ENCODE results near the gene DLG5. TPM values are rescaled to one million over a fixed set of nuclear protein-coding genes. Genes with fewer than 3 reads are reported as not detected.

DLG5 gene
- total RNA-seq, 2 experiments from 2014 or later, result 4.8 to 5.0 TPM

DNA sequence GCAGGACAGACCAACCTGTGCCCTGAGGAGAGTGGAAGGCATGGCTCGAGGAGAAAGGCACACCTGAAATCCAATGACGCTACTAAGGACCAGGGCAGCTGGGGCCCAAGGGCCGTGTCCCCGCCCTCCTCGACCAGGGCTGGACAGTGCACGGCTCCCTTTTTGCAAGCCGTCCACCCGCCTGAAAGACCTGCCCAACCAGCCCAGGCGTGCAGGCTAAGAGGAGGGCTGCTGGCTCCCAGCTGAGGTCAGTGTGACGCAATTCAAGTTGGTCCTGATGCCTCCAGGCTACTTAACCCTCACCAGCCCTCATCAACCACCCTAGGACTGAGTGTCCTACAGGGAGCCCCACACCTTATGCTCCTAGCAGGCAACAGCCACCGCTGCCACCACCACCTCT, 69.3 kb downstream of the DLG5 start:
- POLR2A ChIA-PET, result no interaction called here
- DNase-seq, result no peak
- H3K4me1 Mint-ChIP-seq, result no peaks in the 10 kb centered on the region
- no peaks in the 10 kb centered on the region for H3K36me3 Mint-ChIP-seq
- H3K27ac Mint-ChIP-seq, result no peak overlapping the region
- H3K9me3 Mint-ChIP-seq, result no peaks in the 10 kb centered on the region
- no peak for ATAC-seq (ENCODE audit: low read depth)
- no peak overlapping the region for H3K4me3 Mint-ChIP-seq
- H3K27me3 Mint-ChIP-seq, result no peaks in the 10 kb centered on the region

DNA sequence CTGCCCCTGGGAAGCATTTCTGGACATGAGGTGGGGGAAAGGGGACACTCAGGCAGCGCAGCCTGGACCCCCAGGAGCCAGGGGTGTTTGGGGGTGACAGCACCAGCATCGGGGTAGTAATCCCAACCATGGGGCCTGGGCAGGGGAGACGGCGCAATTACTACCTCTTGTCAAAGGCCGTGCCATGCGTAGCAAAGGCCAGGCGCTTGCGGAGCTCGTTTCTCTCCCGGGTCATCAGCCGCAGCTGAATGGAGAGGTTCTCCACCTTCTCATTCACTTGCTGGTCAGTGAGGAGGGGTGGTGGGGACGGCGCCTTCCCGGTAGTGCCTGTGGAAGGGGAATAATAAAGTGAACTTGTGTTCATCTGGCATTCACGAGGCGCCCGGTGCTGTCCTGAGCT, 70.0 kb downstream of the DLG5 start:
- POLR2A ChIA-PET, result no interaction called here
- no peak overlapping the region for H3K27ac Mint-ChIP-seq
- no peak for DNase-seq

DNA sequence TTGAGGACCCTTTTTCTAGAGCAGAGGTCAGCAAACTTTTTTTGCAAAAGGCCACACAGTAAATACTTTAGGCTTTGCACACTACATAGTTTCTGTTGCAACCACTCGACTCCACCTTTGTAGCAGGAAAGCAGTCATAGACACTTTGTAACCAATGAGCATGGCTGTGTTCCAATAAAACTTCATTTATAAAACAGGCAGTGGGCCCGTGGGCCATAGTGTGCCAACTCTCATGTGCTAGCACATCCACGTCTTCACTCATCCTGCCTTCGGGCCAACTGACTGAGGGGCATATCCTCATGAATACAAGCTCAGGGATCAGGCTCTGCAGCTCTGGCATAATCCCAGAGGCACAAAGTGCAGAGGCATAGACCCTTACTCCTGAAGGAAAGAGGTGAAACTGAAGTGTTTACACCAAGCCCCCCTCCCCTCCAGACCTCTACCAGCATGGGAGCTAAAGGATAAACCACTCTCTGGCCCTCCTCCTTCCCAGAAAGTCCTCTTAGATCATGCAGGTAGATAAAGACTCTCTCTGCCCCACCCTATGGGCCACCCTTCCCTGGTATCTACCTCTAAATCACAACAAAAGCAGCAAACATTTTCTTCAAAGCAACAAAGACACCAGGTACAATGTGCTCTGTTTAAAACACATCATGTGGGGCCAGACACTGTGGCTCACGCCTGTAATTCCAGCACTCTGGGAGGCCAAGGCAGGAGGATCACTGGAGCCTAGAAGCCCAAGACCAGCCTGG, 71.0 kb downstream of the DLG5 start:
- no peaks in the 10 kb centered on the region for H3K36me3 Mint-ChIP-seq
- POLR2A ChIA-PET, result no interaction called here
- no peak overlapping the region for H3K27ac Mint-ChIP-seq
- no peak for DNase-seq
- H3K9me3 Mint-ChIP-seq, result no peaks in the 10 kb centered on the region
- no peak for ATAC-seq (ENCODE audit: low read depth)
- H3K4me1 Mint-ChIP-seq, result no peaks in the 10 kb centered on the region
- H3K4me3 Mint-ChIP-seq, result no peak overlapping the region
- H3K27me3 Mint-ChIP-seq, result no peaks in the 10 kb centered on the region

More for the DNA sequence above, 70.0 kb downstream of the DLG5 start:
- Mint-ChIP-seq H3K4me3 (no peak overlapping the region), H3K27me3 (no peaks in the 10 kb centered on the region), H3K4me1 (no peaks in the 10 kb centered on the region), H3K36me3 (no peaks in the 10 kb centered on the region), H3K9me3 (no peaks in the 10 kb centered on the region)
- ATAC-seq (ENCODE audit: low read depth), result no peak

DNA sequence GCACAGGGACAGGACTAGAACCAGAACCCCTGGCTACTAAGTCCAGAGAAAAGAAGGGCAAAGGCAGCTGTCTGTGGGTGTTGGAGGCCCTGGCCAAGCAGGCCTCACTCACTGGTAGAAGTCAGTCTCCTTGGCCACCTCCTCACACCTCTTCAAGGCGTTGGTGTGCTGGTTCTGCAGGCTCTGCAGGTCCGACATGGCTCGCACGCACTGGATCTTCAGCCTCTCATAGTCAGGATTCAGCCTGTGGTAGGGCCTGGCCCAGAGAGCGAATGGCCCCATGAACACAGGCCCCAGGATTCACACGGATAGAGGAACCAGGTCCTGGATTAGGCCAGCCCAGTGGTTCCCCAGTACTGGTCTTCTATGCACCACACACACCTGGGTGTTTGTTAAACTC, 72.4 kb downstream of the DLG5 start:
- Mint-ChIP-seq H3K9me3 (no peaks in the 10 kb centered on the region), H3K27me3 (no peaks in the 10 kb centered on the region), H3K4me3 (no peak overlapping the region), H3K27ac (no peak overlapping the region), H3K4me1 (no peaks in the 10 kb centered on the region), H3K36me3 (no peaks in the 10 kb centered on the region)
- POLR2A ChIA-PET, result no interaction called here
- ATAC-seq (ENCODE audit: low read depth), result no peak
- DNase-seq, result no peak

DNA sequence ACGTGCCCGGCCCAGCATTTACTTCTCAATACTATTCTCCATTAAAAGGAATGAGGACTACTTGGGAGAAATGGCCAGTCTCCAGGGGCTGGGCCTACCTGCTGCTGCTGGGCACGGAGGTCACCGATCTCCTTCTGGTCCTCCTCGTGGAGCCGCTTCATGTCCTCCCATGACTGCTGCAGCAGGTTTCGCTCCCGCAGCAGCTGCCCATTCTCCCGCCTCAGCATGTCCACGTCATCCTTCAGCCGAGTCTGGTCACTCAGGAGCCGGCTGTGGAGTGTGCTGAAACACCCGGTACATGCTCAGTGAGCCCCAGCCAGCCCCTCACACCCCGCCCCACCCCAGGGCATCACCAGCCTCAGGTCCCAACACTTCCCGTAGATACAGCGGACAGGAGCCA, 73.3 kb downstream of the DLG5 start:
- POLR2A ChIA-PET, result no interaction called here
- no peak for ATAC-seq (ENCODE audit: low read depth)
- Mint-ChIP-seq H3K27me3 (no peaks in the 10 kb centered on the region), H3K36me3 (no peaks in the 10 kb centered on the region), H3K27ac (no peak overlapping the region), H3K4me1 (no peaks in the 10 kb centered on the region), H3K9me3 (no peaks in the 10 kb centered on the region), H3K4me3 (no peak overlapping the region)
- no peak for DNase-seq

DNA sequence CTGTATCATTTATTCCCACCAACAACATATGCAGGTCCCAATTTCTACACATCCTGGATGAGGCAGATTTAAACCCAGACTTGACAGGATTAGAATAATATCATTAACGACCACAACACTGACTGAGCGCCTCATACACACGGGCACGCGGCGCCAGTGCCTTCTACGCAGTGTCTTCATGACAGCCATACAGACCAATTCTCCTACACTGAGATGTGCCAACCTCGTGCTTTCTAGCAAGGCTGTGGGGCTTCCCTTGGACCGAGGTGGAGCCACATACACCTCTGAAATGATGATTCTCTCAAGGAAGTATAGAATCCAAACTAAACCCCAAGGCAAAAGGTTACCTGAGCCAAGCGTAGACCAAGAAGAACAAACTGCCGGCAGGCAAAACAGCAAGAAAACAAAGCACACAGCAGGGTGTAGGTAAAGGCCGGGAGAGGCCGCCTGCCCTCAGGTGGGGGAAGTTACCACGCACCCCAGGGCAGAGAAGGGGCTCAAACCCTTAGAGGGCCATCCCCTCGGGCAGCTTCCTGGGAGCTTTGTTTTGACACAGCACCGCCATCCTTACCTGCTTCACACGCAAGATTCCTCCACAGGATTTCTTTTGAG, 75.8 kb downstream of the DLG5 start:
- no peak for DNase-seq
- Mint-ChIP-seq H3K36me3 (no peaks in the 10 kb centered on the region), H3K4me3 (no peak overlapping the region), H3K27me3 (no peaks in the 10 kb centered on the region), H3K27ac (no peak overlapping the region), H3K4me1 (peaks cover 2% of the 10 kb centered on the region), H3K9me3 (no peaks in the 10 kb centered on the region)
- POLR2A ChIA-PET, result no interaction called here
- no peak for ATAC-seq (ENCODE audit: low read depth)

DNA sequence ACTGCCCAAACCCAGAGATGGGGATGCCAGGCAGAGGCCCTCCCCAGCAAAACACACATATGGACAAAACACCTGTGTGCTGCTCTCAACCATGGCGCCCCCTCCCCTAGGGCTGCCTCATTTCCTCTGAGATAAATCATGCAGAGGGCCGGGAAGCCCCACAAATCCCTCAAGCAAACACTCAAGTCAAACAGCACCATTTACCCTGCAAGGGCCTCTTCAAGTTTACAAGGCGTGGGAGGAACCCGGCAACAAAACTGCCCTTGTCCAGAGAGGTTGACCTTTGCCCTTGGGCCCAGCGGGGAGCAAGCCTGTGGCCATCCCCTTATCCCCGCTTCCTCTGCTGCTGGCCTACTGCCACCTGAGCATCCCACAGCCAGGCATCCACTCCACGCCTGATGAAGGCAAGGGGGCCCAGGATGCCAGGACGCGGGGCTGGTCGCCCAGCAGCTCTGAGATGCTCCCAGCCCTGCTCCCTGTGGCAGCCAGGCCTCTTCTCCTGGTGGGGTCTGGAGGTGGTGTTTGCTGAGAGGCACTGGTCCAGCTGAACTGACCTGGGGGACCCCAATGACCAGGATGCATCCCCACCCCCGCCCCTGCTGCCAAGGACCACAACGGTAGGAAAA, 77.4 kb downstream of the DLG5 start:
- Mint-ChIP-seq H3K4me1 (peaks cover 8% of the 10 kb centered on the region), H3K36me3 (no peaks in the 10 kb centered on the region), H3K9me3 (no peaks in the 10 kb centered on the region), H3K27me3 (no peaks in the 10 kb centered on the region), H3K4me3 (no peak overlapping the region), H3K27ac (no peak overlapping the region)
- POLR2A ChIA-PET, result no interaction called here
- no peak for DNase-seq
- ATAC-seq (ENCODE audit: low read depth), result no peak

DNA sequence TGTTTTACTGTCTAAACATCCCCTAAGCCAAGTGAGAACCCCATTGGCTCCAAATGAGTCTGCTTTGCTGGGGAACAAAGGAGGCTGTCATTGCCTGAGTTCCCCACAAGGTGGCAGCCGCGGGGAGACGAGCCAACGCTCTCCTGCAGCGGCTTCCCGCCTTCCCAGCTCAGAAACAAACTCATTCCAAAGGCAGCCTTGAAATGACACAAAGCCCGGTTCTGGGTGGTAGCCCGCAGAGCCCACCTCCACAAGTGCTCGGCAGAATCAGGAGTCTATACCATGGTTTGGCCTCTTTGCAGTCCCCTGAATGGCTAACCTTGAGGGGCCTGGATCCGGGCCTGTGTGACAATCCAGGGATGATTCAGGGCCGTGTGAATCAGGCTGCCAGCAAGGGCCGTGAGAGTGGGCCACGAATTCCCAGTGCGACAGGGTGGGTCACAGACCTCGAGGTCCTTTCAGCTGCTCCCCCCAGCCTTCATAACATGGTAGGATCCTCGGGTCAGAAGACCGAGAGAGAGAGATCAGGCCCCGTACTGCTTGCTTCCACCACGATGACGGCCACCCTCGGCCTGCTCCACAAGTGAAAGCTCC, 79.7 kb downstream of the DLG5 start:
- Mint-ChIP-seq H3K27me3 (no peaks in the 10 kb centered on the region), H3K4me3 (no peak overlapping the region), H3K9me3 (no peaks in the 10 kb centered on the region), H3K4me1 (peaks cover 8% of the 10 kb centered on the region), H3K36me3 (no peaks in the 10 kb centered on the region), H3K27ac (no peak overlapping the region)
- ATAC-seq (ENCODE audit: low read depth) (peak; percentile 66), DNase-seq (peak; percentile 78)
- POLR2A ChIA-PET, result interaction anchor here (0.5 kb wide), 1 partner anchor 183 kb away, joined by 3 read pairs; no protein-coding TSS in a partner anchor

DNA sequence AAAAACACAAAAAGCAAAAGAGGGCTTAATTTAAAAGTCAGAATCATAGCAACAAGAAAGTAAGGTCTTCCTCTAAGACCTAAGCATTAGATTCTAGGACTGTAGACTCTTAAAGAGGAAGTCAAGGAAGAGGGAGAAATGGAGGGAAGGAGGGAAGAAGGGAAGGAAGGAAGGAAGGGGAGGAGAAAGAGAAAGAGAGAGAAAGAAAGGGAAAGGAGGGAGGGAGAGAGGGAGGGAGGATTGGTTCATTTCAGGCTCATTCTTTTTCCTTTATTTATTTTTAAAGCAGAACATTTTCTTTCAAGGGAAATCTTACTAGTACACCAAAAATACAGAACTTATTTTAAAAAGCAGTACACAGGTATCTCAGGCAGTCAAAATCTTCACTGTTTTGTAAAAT, 81.1 kb downstream of the DLG5 start:
- H3K9me3 Mint-ChIP-seq, result no peaks in the 10 kb centered on the region
- no peaks in the 10 kb centered on the region for H3K27me3 Mint-ChIP-seq
- no peak overlapping the region for H3K4me3 Mint-ChIP-seq
- no peak overlapping the region for H3K27ac Mint-ChIP-seq
- H3K36me3 Mint-ChIP-seq, result no peaks in the 10 kb centered on the region
- POLR2A ChIA-PET, result interaction anchor here (0.9 kb wide), 1 partner anchor 9 kb away, joined by 3 read pairs; no protein-coding TSS in a partner anchor
- H3K4me1 Mint-ChIP-seq, result peaks cover 8% of the 10 kb centered on the region
- no peak for DNase-seq
- no peak for ATAC-seq (ENCODE audit: low read depth)

DNA sequence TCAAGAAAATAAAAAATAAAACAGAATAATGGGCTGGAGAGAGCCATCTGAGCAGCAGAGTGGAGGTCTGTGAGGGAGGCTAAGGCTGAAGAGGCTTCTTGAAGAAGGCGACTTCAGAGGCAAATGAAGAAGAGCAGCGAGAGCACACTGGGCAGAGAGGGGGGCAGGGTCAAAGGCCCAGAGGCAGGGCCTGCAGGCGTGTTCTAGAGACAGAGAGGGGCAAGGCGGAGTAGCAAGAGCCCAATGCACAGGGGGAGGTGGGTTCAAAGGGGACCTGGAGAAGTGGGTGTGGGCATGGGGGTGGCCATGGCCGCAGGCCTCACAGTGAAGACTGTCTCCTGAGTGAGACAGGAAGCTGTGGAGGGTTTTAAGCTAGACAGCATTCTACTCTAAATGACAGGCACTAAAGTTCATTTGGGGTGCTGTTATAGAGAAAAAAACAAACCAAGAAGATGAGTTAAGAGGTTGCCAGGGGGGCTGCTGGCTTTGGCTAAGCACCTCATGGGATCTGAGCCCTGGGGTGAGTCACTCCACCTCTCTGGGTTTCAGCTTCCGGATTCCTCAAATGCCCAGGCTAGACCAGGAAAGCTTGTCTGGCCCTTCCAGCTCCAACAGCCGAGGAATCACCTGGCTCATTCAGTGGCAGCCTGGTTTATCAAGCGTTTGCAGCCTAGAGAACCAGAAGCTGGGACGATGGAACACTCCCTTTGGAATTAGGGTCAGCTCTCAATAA, 81.7 kb downstream of the DLG5 start:
- H3K27ac Mint-ChIP-seq, result peak overlapping the region; percentile 19
- ATAC-seq (ENCODE audit: low read depth) (peak; percentile 56), DNase-seq (no peak)
- H3K4me3 Mint-ChIP-seq, result no peak overlapping the region
- no peaks in the 10 kb centered on the region for H3K9me3 Mint-ChIP-seq
- H3K36me3 Mint-ChIP-seq, result no peaks in the 10 kb centered on the region
- H3K4me1 Mint-ChIP-seq, result peaks cover 8% of the 10 kb centered on the region
- POLR2A ChIA-PET, result interaction anchor here (0.9 kb wide), 1 partner anchor 9 kb away, joined by 3 read pairs; no protein-coding TSS in a partner anchor
- no peaks in the 10 kb centered on the region for H3K27me3 Mint-ChIP-seq

DNA sequence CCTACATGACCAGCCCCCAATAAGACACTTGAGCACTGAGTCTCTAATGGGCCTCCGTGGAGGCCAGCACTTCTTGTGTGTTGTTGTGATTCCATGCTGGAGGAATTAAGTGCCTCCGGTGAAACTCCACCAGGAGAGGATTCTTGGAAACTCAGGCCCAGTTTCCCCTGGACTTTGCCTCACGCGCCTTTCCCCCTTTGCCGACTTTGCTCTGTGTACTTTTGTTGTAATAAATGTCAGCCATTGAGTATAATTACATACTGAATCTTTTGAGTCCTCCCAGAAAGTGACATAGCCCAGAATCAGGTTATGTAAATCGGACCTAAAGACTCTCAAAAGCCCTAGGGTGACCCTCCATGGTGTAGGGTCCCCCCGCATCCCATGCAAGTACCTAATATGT, 82.4 kb downstream of the DLG5 start:
- H3K27ac Mint-ChIP-seq, result no peak overlapping the region

DNA sequence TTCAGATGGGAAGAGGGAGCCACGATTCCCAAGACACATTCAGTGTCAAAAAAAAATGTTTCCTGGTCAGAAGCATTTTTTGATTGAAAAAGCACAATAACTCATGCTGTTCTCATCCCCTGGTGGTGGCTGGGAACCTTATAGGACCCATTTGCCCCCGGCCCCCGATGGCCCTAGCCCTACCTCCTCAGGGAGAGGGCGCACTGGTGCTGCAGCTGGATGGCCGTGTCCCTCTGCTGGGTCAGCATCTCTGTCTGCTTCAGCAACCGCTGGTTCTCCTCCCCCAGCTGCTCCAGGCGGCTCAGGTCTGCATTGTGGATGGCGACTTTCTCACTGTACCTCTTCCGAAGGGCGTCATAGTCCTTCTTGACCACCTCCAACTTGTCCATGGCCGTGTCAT, 83.3 kb downstream of the DLG5 start:
- Mint-ChIP-seq H3K4me3 (no peak overlapping the region), H3K27ac (no peak overlapping the region), H3K4me1 (peaks cover 8% of the 10 kb centered on the region), H3K9me3 (no peaks in the 10 kb centered on the region), H3K27me3 (no peaks in the 10 kb centered on the region), H3K36me3 (no peaks in the 10 kb centered on the region)
- ATAC-seq (ENCODE audit: low read depth), result no peak
- DNase-seq, result no peak
- POLR2A ChIA-PET, result no interaction called here

More for the DNA sequence above, 82.4 kb downstream of the DLG5 start:
- DNase-seq, result no peak
- no peaks in the 10 kb centered on the region for H3K27me3 Mint-ChIP-seq
- peaks cover 8% of the 10 kb centered on the region for H3K4me1 Mint-ChIP-seq
- POLR2A ChIA-PET, result no interaction called here
- H3K9me3 Mint-ChIP-seq, result no peaks in the 10 kb centered on the region
- no peak overlapping the region for H3K4me3 Mint-ChIP-seq
- ATAC-seq (ENCODE audit: low read depth), result no peak
- H3K36me3 Mint-ChIP-seq, result no peaks in the 10 kb centered on the region

DNA sequence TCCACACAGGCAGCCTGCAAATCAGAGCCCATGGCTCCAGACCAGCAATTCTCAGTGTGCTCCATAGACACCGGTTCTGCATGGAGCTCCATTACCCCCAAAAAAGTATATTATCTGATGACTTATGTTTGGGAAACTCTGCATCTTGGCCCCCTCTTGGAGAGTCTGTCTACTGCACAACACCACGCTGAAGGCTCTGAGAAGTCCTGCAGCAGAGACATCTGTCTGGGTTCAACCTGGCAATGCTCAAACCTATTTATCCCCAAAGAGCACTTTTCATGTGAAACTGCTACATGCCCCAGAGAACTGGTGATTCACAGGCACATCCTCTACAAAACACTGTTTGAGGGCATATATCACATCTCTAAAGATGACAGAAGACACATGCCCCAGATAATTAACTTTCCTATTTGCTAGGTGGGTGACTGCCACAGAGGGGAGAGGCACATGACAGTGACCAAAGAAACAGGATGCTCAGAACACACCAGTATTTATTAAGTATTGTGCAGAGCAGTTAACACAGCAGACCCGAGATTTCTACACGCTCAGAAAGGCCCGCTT, 83.8 kb downstream of the DLG5 start:
- DNase-seq (no peak), ATAC-seq (ENCODE audit: low read depth) (no peak)
- Mint-ChIP-seq H3K36me3 (no peaks in the 10 kb centered on the region), H3K4me1 (peaks cover 8% of the 10 kb centered on the region), H3K27ac (no peak overlapping the region), H3K27me3 (no peaks in the 10 kb centered on the region), H3K9me3 (no peaks in the 10 kb centered on the region), H3K4me3 (no peak overlapping the region)
- POLR2A ChIA-PET, result no interaction called here
